Measurements from ENCODE around the gene PCSK1.
"Not testable (repeated sequence)": the region's sequence is repeated elsewhere in the genome, so short reads cannot be mapped to it uniquely, and the experiment has no call there.

The PCSK1 gene

GRCh38 chr5:96425443-96425842 is 7.6 kb downstream of the PCSK1 start:
- DNase-seq, result no peak

GRCh38 chr5:96415897-96416296 is 17.2 kb downstream of the PCSK1 start:
- DNase-seq, result no peak

- DNase-seq, result no peak
Measured at GRCh38 chr5:96412868-96413449, 20.1 kb downstream of the PCSK1 start.

GRCh38 chr5:96410013-96410412 is 23.0 kb downstream of the PCSK1 start:
- DNase-seq, result no peak

DNA sequence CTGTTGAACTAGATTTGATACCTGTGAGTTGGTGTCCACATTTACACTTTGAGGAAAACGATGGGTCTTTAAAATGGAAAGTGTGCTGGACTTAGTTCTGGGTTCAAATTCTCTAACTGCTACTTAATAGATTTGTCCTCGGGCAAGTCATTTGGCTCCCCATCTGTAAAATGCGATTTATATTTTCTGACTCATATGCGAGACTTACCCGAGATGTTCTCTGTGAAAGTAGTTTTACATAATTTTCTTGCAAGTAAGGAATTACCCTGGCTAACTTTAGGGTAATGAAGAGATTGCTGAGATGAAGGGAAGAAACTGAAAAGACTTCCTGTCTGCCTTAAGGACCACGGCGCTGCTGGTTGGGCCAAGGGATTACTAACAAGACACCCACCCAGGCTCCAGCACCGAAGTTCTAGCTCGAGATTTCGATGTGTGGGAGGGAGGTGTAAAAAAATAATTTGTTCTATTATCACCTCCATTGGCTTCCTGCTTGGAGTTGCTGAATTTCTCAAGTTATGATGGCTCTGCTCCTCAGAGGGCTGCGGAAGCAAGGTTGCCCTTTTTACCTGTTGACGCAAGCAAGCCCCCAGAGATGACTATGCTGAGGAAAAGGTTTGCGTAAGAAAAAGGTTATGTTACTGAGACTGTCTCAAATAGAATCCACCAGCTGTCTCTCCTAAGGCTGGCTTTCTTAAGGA is 24.1 kb downstream of the PCSK1 start:
- DNase-seq, result no peak

DNA sequence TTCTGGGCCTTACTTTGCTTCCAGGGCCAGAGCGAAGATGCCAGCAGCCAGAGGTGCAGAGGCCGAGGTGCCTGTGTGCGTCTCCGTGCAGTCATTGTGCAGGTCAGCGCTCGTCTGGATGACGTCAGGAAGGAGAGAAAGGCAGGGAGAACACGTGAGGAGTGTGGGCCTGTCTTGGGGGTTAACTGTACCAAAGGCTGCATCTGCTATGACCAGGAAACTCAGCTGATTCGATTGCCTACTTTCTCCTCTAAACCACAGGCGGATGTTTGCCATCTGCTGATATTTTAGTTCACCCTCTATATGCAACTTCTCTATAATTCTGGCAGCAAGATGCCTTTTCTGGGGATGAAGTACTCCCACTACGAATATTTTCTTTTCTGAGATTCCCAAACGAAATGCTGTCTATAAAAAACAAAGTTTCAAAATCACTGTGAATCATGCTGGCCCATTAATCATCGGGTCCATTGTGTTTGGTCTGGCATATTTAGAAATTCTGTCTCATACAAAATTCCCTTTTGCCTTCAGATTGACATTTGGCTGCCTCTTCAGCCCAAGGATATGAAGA is 24.8 kb downstream of the PCSK1 start:
- no peak for DNase-seq

GRCh38 chr5:96407436-96407835 is 25.6 kb downstream of the PCSK1 start:
- DNase-seq, result no peak

DNA sequence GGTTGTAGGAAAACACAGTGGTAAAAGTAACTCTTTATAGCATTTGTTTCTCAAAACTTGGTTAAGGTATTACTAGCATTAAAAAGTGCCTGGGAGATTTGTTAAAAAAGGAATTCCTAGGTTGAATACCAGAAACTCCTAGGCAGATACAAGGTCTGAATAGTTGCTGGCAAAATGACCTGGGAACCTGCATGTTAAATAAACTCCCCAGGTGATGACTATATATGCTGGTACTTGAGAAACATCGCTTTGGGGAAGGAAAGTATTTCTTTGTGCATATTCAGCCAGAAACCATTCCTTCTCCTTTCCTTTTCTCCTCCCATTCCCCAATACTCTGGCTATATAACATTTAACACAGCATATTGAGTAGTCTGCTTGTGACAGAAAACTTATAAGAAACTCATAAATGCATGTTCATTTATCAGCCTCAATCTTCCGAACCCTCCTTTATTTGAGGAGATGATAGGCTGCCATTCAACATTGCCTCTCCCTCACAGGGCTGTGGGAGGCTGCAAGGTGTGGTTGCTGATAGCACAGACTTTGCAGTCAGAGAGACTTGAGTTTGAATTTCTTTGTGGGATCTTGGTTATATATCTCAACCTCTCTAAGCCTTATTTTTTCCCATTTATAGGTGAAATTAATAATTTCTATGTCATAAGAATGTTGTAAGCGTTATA is 28.7 kb downstream of the PCSK1 start:
- no peak for DNase-seq

GRCh38 chr5:96402500-96402899 is 30.5 kb downstream of the PCSK1 start:
- DNase-seq, result no peak

DNA sequence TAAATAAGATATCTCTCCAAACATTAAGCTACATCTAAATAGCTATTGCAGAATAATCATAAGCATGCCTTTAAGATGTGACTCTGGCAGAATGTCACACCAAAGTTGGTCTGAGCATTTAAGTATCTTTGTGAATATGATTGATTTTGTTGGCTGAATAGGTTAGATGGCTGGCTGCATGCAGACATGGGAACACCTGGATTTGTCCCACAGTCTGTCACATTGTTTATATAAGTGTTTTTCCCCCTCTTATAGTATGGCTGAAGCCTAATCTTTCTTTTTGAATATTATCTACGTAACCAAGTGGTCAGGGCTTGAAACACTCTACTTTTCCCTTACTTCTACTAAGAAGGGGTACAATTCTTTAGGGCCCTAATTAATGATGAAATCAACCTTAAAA is 36.2 kb downstream of the PCSK1 start:
- no peak for DNase-seq

- DNase-seq, result not testable (repeated sequence)
Measured at GRCh38 chr5:96395295-96395694, 37.8 kb downstream of the PCSK1 start.

DNA sequence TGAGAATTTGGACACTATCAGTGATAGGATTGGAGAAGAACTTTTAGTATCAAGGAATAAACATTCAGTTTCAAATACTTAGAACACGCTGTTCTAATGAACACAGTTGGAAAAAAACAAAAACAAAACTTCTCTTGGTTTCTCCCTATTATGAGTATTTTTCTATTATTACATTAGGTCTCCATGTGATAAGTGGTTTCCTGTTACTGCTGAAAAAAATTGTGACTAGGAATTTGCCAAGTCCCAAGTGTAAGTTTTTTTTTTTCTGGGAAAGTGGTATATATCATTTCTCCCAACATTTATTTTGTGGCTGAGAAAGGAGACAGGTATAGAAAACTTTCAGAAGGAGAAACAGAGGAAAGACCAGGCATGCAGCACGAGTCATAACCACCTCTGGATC is 41.1 kb downstream of the PCSK1 start:
- no peak for DNase-seq

DNA sequence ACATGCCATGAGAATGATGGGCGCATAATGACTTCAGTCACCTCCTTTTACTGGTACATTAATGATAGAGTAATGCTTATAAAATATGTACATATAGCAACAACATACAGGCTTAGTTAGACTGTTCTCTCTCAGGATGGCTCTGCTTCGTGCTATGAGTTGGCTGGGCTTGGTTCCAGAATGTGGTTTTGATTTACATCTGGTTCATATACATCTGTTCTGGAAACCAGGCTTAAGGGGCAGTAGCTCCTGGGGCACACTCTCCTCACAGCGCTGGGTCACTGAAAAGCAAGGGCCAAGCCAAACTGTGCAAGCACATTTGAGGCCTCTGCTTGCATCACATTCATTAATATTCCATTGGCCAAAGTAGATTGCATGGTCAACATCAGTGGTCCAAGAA is 44.9 kb downstream of the PCSK1 start:
- no peak for DNase-seq

GRCh38 chr5:96387616-96388015 is 45.4 kb downstream of the PCSK1 start:
- DNase-seq, result no peak

DNA sequence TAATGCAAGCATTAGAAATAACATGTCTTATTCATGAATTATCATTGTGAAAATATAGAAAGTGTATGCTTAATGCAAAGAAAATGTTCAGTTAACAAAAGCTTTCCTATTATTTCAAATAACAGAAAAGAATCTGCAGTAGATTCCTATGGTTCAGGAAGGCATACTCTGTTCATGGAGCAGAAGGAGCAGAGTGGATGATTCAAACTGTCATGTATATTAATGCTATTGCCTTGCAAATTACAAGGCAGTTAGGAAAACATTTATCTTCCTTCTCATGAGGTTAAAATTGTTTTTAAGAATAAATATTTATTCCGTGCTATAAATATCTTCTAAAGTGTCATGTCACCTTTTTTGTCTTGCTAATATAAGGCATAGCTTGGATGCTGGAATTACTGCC is 47.5 kb downstream of the PCSK1 start:
- no peak for DNase-seq

- DNase-seq, result no peak
Measured at GRCh38 chr5:96384353-96384752, 48.7 kb downstream of the PCSK1 start.

DNA sequence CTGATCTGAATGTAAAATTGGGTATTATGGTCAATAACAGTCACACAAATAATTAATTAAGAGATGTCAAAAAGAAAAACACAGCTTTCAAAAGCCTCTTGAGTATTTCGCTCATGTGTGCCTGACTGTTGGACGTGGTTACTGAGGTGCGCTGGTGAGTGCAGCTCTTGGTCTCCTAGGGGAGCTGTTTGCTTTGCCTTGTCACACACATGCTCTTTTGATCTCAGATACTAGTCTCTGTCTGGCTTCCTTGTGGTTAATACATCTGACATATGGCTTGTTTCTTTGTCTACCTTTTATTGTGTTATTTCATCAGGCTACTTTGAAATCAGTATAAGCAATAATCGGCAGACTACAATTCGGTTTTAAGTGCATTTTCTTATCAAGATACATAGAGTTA is 51.5 kb downstream of the PCSK1 start:
- DNase-seq, result peak; percentile 12

GRCh38 chr5:96379896-96380295 is 53.2 kb downstream of the PCSK1 start:
- DNase-seq, result no peak

- DNase-seq, result no peak
Measured at GRCh38 chr5:96377597-96377996, 55.5 kb downstream of the PCSK1 start.

GRCh38 chr5:96377167-96377566 is 55.9 kb downstream of the PCSK1 start:
- no peak for DNase-seq

GRCh38 chr5:96374653-96375052 is 58.4 kb downstream of the PCSK1 start:
- peak; percentile 28 for DNase-seq

GRCh38 chr5:96373381-96373733 is 59.7 kb downstream of the PCSK1 start:
- DNase-seq, result no peak

GRCh38 chr5:96372726-96373380 is 60.2 kb downstream of the PCSK1 start:
- DNase-seq, result no peak

DNA sequence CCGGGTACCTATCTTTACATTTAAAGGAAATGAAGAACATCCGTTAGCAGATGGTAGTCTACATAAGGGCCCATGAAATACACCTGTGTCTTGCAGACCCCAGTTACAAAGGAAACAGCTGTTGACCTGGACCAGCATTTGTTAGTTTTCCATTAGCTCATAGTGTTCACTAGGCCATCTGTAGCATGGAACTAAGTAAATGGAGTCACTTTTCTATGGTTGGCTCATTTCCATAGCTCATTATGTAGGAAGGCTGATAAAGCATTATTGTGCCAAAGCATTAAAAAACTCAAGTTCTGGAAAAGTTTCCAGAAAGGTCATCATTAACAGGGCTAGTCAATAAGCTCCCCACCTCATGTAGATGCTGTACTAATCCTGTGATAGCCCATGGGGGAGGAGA is 62.1 kb downstream of the PCSK1 start:
- DNase-seq, result no peak

Data from CD4-positive, alpha-beta T cell treated with Interleukin-21 for 1 hour (primary cell).